Mucosa of descending colon (tissue), 3 donors: Measurements from ENCODE around the gene FCHSD1. TPM values are rescaled to one million over a fixed set of nuclear protein-coding genes. Genes with fewer than 3 reads are reported as not detected.

Source experiments
- ATAC-seq: fragments of 200-7000 bp; cut with Tn5 transposase; one replicate; pipeline ENCODE4 v1.9.1; 2020; ENCODE audit warnings: mild to moderate bottlenecking, moderate library complexity
- DNase-seq, 3 donors: peaks; one replicate each; pipeline ENCODE4 v3.0.0-alpha.2; 2020
- H3K36me3 ChIP-seq: fragments of 200-600 bp; one replicate; pipeline ENCODE4 v1.8.0; 2021; ENCODE audit warnings: low read depth, mild to moderate bottlenecking
- H3K4me1 ChIP-seq: fragments of 200-600 bp; one replicate; pipeline ENCODE4 v1.8.0; 2021; ENCODE audit warnings: low read depth, mild to moderate bottlenecking
- H3K4me3 ChIP-seq: fragments of 200-600 bp; one replicate; pipeline ENCODE4 v1.8.0; 2021; ENCODE audit warnings: mild to moderate bottlenecking
- H3K9me3 ChIP-seq: fragments of 200-600 bp; one replicate; pipeline ENCODE4 v1.8.0; 2021; ENCODE audit warnings: mild to moderate bottlenecking
- CTCF ChIP-seq: fragments of 200-600 bp; IDR thresholded peaks from one replicate; pipeline ENCODE4 v1.8.0; 2022; ENCODE audit warnings: antibody characterized with exemption, mild to moderate bottlenecking
- intact Hi-C, 2 donors: fragments of 100-400 bp; cut with DNase I in 1 of 2; cut with micrococcal nuclease in 1 of 2; formaldehyde crosslinking; loops; one replicate each; pipeline versions ENCODE4 v1.11.0 to v1.11.1; 2022; cut with DNase I, micrococcal nuclease
- total RNA-seq, 3 donors: library from RNA; stranded (reverse); fragmentation: NEBNext Ultra II Directional in 2 of 3; extraction: Animal tissue kit (Norgen Biotek cat#: 25700) in 2 of 3; gene quantifications; one replicate each; pipeline versions ENCODE4 v1.2.1 to v1.2.4, GENCODE V29; 2021 to 2023
- donor health status: DM: no; HTN: no; CAD: no; lungs with moderate emphysema.
- donor health status: DM: no; HTN: no; CAD: no.
- donor health status: DM: no; HTN: yes; CAD: no.

The FCHSD1 gene
- total RNA-seq, 3 donors from 2014 or later = 16.3 to 23.3 (median 17.6) TPM

GRCh38 chr5:141647242-141647641, 4.0 kb downstream of the FCHSD1 start:
- DNase-seq = no peak
- TF ChIP-seq CTCF = no peak

GRCh38 chr5:141646026-141646425, 5.2 kb downstream of the FCHSD1 start:
- ATAC-seq = no peak
- Histone ChIP-seq H3K9me3 (no peaks in the 10 kb centered on the region), H3K4me3 (no peak overlapping the region), H3K36me3 (no peaks in the 10 kb centered on the region), H3K4me1 (peaks cover 2% of the 10 kb centered on the region)
- no peak for TF ChIP-seq CTCF
- DNase-seq = no peak
- intact Hi-C loops = no loop called here

More at GRCh38 chr5:141647242-141647641, 4.0 kb downstream of the FCHSD1 start:
- no peak overlapping the region for H3K4me3 ChIP-seq
- intact Hi-C loops = no loop called here
- no peaks in the 10 kb centered on the region for H3K36me3 ChIP-seq
- H3K9me3 ChIP-seq = no peaks in the 10 kb centered on the region
- peaks cover 2% of the 10 kb centered on the region for H3K4me1 ChIP-seq
- ATAC-seq = no peak

- H3K4me1 ChIP-seq = peaks cover 7% of the 10 kb centered on the region
- DNase-seq = no peak
- H3K36me3 ChIP-seq = no peaks in the 10 kb centered on the region
- no peaks in the 10 kb centered on the region for H3K9me3 ChIP-seq
- intact Hi-C loops = no loop called here
- no peak for TF ChIP-seq CTCF
- no peak overlapping the region for H3K4me3 ChIP-seq
- no peak for ATAC-seq
Measured at GRCh38 chr5:141641634-141642267, 9.5 kb downstream of the FCHSD1 start.

- Histone ChIP-seq H3K4me3 (no peak overlapping the region), H3K9me3 (no peaks in the 10 kb centered on the region), H3K4me1 (peaks cover 11% of the 10 kb centered on the region), H3K36me3 (no peaks in the 10 kb centered on the region)
- ATAC-seq = no peak
- no peak for DNase-seq
- TF ChIP-seq CTCF = no peak
- intact Hi-C loops = no loop called here
Measured at GRCh38 chr5:141640698-141641097, 10.5 kb downstream of the FCHSD1 start.

- no peak for TF ChIP-seq CTCF
- intact Hi-C loops = no loop called here
- no peaks in the 10 kb centered on the region for H3K36me3 ChIP-seq
Measured at GRCh38 chr5:141640051-141640415, 11.2 kb downstream of the FCHSD1 start.

More at GRCh38 chr5:141640051-141640415, 11.2 kb downstream of the FCHSD1 start:
- H3K4me1 ChIP-seq = peaks cover 18% of the 10 kb centered on the region
- no peak for ATAC-seq
- no peak overlapping the region for H3K4me3 ChIP-seq
- no peak for DNase-seq
- no peaks in the 10 kb centered on the region for H3K9me3 ChIP-seq
